ENCODE data around the gene SLIT3.

Gene SLIT3

GRCh38 chr5:168852329-168852728, 448.6 kb downstream of the SLIT3 start:
- no peak overlapping the region for H3K4me3 ChIP-seq (ENCODE audit: low read depth, low read length)
- TF ChIP-seq CTCF (IDR thresholded peaks at IDR 0.05; ENCODE audit: low read depth, low read length, missing control alignments) = no peak
- DNase-seq (ENCODE audit: low read depth) = no peak

GRCh38 chr5:168851902-168852321, 449.0 kb downstream of the SLIT3 start:
- no peak for TF ChIP-seq CTCF (IDR thresholded peaks at IDR 0.05; ENCODE audit: low read depth, low read length, missing control alignments)
- no peak overlapping the region for H3K4me3 ChIP-seq (ENCODE audit: low read depth, low read length)

GRCh38 chr5:168850683-168851082, 450.3 kb downstream of the SLIT3 start:
- H3K4me3 ChIP-seq (ENCODE audit: low read depth, low read length) = no peak overlapping the region
- TF ChIP-seq CTCF (IDR thresholded peaks at IDR 0.05; ENCODE audit: low read depth, low read length, missing control alignments) = no peak
- DNase-seq (ENCODE audit: low read depth) = no peak

More at GRCh38 chr5:168851902-168852321, 449.0 kb downstream of the SLIT3 start:
- no peak for DNase-seq (ENCODE audit: low read depth)

GRCh38 chr5:168848569-168848968, 452.4 kb downstream of the SLIT3 start:
- DNase-seq (ENCODE audit: low read depth) = no peak
- TF ChIP-seq CTCF (IDR thresholded peaks at IDR 0.05; ENCODE audit: low read depth, low read length, missing control alignments) = no peak
- H3K4me3 ChIP-seq (ENCODE audit: low read depth, low read length) = no peak overlapping the region

GRCh38 chr5:168847511-168848073, 453.3 kb downstream of the SLIT3 start:
- DNase-seq (ENCODE audit: low read depth) = no peak
- TF ChIP-seq CTCF (IDR thresholded peaks at IDR 0.05; ENCODE audit: low read depth, low read length, missing control alignments) = no peak
- no peak overlapping the region for H3K4me3 ChIP-seq (ENCODE audit: low read depth, low read length)

GRCh38 chr5:168844922-168845296, 456.0 kb downstream of the SLIT3 start:
- H3K4me3 ChIP-seq (ENCODE audit: low read depth, low read length) = no peak overlapping the region
- TF ChIP-seq CTCF (IDR thresholded peaks at IDR 0.05; ENCODE audit: low read depth, low read length, missing control alignments) = no peak
- DNase-seq (ENCODE audit: low read depth) = no peak
